DOHH2 (cell line): Measurements from ENCODE around the gene EYA2.

Experiments
- CTCF ChIP-seq: fragments of 200-600 bp; sonication (generic); IDR thresholded peaks from one replicate; pipeline ENCODE4 v1.5.1; 2014; ENCODE audit warnings: antibody characterized with exemption, mild to moderate bottlenecking, low read depth, low read length; ENCODE audit not compliant: poor library complexity, severe bottlenecking
- EZH2phosphoT487 ChIP-seq: fragments of 200-600 bp; sonication (generic); IDR thresholded peaks from 2 replicates; pipeline ENCODE4 v1.6.1; 2017; ENCODE audit warnings: borderline replicate concordance, mild to moderate bottlenecking, antibody characterized with exemption, low read length, moderate library complexity, mixed read lengths

DNA sequence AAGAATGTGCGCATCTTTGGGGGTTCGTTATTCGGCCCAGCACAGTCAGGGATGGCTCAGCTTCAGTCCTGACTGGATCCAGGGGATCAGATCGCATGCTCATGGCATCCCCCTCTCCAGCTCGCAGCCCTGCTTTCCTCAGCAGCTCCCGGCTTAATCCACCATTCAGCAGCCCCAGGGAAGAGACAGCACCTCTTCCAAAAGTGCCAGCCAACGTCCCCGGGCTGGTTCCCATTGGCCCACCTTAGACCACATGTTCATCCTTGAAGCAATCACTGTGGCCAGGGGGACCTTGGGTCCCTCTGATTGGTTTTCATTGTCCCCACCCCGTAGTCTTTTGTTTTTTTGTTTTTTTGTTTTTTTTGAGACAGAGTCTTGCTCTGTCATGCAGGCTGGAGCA lies 273.2 kb downstream of the EYA2 start:
- no peak for TF ChIP-seq EZH2phosphoT487
- TF ChIP-seq CTCF: no peak
